SJCRH30 (cell line): ENCODE results near the gene ARHGEF17. TPM values are rescaled to one million over a fixed set of nuclear protein-coding genes. Genes with fewer than 3 reads are reported as not detected.

Source experiments
- DNase-seq, 2 experiments: peaks; one replicate each; pipeline ENCODE4 v3.0.0-alpha.2; 2015 to 2020
- H3K27ac ChIP-seq: fragments of 250-450 bp; sonication (Bioruptor Pico); 2 replicates; pipeline ENCODE4 v1.5.1; 2020; ENCODE audit warnings: mild to moderate bottlenecking, moderate library complexity
- H3K27me3 ChIP-seq: fragments of 250-450 bp; sonication (Bioruptor Pico); 2 replicates; pipeline ENCODE4 v1.5.1; 2020; ENCODE audit warnings: mild to moderate bottlenecking, moderate library complexity
- H3K36me3 ChIP-seq: fragments of 250-450 bp; sonication (Bioruptor Pico); 2 replicates; pipeline ENCODE4 v1.5.1; 2020; ENCODE audit warnings: mild to moderate bottlenecking, moderate library complexity
- H3K4me1 ChIP-seq: fragments of 250-450 bp; sonication (Bioruptor Pico); 2 replicates; pipeline ENCODE4 v1.5.1; 2020; ENCODE audit warnings: mild to moderate bottlenecking, moderate library complexity
- H3K4me3 ChIP-seq: fragments of 250-450 bp; sonication (Bioruptor Pico); 2 replicates; pipeline ENCODE4 v1.5.1; 2020; ENCODE audit warnings: mild to moderate bottlenecking, moderate library complexity
- H3K9me3 ChIP-seq: fragments of 250-450 bp; sonication (Bioruptor Pico); replicated peaks from 2 replicates; pipeline ENCODE4 v1.5.1; 2020; ENCODE audit warnings: mild to moderate bottlenecking, moderate library complexity
- total RNA-seq: library from RNA; depleted of rRNA; stranded (reverse); fragments of >200 nt; shearing (Covaris generic); gene quantifications from 2 replicates; pipeline ENCODE4 v1.2.3, GENCODE V29; 2014

ARHGEF17 gene
- total RNA-seq, 1 experiment from 2014 or later: 12.0 TPM

DNA sequence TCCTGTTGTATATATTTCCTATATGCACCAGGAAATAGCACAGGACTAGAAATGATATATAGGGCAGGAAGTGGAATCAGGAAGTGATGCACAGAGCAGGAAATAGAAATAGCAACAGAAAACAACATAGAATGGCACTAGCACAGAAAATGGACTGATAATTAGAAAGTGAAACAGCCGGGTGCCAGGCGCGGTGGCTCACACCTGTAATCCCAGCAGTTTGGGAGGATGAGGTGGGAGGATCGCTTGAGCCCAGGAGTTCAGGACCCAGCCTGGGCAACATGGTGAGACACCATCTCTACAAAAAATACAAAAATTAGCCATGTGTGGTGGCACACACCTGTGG is 58.2 kb downstream of the ARHGEF17 start:
- Histone ChIP-seq H3K4me3 (no peak overlapping the region), H3K4me1 (no peaks in the 10 kb centered on the region), H3K27ac (no peak overlapping the region), H3K9me3 (no peaks in the 10 kb centered on the region), H3K27me3 (no peaks in the 10 kb centered on the region), H3K36me3 (0 out of 2 replicates have a peak, but pooled peaks cover 3% of the 10 kb centered on the region)
- no peak for DNase-seq

- Histone ChIP-seq H3K36me3 (no peaks in the 10 kb centered on the region), H3K4me1 (no peaks in the 10 kb centered on the region), H3K27ac (no peak overlapping the region), H3K4me3 (no peak overlapping the region), H3K27me3 (no peaks in the 10 kb centered on the region), H3K9me3 (no peaks in the 10 kb centered on the region)
- DNase-seq: no peak
Observed at GRCh38 chr11:73366953-73367352, 58.9 kb downstream of the ARHGEF17 start.

- no peaks in the 10 kb centered on the region for H3K27me3 ChIP-seq
- no peaks in the 10 kb centered on the region for H3K36me3 ChIP-seq
- no peak overlapping the region for H3K27ac ChIP-seq
- no peak for DNase-seq
- H3K4me3 ChIP-seq: no peak overlapping the region
- no peaks in the 10 kb centered on the region for H3K9me3 ChIP-seq
- no peaks in the 10 kb centered on the region for H3K4me1 ChIP-seq
Observed at GRCh38 chr11:73367482-73368024, 59.5 kb downstream of the ARHGEF17 start.

DNA sequence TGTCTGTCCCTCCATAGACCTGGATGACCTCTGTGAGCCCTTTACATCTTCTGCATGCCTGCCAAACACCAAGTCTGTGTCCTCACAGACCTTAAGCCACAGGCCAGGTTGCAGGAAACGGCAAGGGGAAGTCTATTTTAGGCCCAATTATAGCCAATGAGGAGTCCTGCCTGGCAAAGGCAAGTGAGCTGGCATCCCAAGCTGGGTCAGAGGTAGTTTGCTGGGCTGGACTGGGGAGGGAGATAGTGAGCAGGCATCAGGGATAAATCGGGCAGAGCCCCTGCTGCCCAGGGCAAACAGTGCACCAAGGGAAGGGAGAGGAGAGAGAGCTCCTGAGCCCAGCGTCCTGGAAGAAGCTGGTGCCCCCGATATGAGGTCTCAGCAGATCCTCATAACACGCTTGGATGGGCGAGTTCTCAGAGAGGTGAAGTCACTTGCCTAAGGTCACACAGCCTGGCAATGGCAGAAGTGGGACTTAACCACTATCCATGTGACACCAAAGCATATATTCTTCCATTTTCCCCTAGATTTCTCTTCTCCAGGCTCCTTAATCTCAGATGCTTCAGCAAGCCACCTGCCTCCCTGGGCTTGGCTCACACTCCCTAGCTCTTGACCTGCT is 64.4 kb downstream of the ARHGEF17 start:
- no peak for DNase-seq
- Histone ChIP-seq H3K36me3 (no peaks in the 10 kb centered on the region), H3K4me1 (no peaks in the 10 kb centered on the region), H3K9me3 (no peaks in the 10 kb centered on the region), H3K27me3 (no peaks in the 10 kb centered on the region), H3K27ac (no peak overlapping the region), H3K4me3 (no peak overlapping the region)

DNA sequence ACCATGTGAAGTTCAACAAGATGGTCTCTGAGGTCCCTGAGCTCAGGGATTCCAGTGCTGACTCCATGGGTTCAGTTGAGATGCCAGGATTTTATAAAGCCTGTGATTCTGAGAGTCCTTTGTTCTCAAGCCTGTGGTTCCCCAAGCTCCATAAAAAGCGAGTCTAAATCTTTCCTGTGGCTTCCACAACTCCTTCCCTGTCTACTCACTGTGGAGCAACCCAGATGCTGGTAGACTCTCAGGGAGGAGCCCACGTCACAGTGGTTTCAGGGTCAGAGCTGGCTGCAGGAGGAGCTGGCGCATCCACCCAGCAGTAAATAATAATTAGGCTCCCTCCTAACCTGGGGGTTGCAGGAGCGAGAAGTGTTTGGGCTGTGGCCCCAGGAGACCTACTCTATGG is 66.1 kb downstream of the ARHGEF17 start:
- Histone ChIP-seq H3K9me3 (no peaks in the 10 kb centered on the region), H3K27ac (no peak overlapping the region), H3K4me3 (no peak overlapping the region), H3K27me3 (no peaks in the 10 kb centered on the region), H3K36me3 (no peaks in the 10 kb centered on the region), H3K4me1 (no peaks in the 10 kb centered on the region)
- no peak for DNase-seq

GRCh38 chr11:73375830-73376159 is 67.7 kb downstream of the ARHGEF17 start:
- Histone ChIP-seq H3K27ac (no peak overlapping the region), H3K4me1 (no peaks in the 10 kb centered on the region), H3K9me3 (no peaks in the 10 kb centered on the region), H3K4me3 (peak overlapping the region; percentile 81), H3K36me3 (no peaks in the 10 kb centered on the region), H3K27me3 (no peaks in the 10 kb centered on the region)
- DNase-seq: no peak

DNA sequence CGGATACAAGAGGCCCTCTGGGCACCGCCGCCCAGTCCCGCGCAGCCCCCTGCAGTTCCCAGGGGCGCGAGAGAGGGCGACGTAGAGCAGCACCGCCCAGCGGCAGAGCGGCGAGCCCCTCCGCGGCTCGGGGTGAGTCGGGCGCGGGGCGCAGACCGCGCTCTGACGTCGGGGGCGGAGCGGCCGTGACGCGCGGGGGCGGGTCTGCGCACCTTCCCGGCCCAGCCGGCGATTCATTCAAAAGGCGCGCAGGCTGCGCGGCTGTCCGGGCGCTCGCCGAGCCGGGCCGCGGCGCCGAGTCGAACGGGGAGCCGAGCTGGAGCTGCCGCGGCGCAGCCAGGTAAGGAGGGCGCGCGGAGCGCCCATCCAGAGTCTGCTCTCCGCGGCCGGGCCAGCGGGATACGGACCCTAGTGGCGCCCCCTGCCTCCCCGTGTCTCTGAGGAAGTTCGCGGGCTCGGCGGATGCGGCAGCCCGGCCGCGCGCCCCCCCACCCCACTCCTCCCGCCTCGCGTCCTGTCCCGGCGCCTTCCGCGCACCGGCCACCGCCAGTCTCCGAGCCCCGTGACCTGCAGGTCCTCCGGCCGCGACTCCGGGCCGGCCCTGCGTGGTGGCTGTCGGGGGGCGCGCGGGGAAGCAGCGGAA is 68.2 kb downstream of the ARHGEF17 start, which contains the start of gene RELT:
RELT (plus strand) TSS at position 240 of the 643 bp plus-strand sequence. CDS start 12,738 bp downstream, outside the sequence.
- H3K4me1 ChIP-seq: no peaks in the 10 kb centered on the region
- no peaks in the 10 kb centered on the region for H3K9me3 ChIP-seq
- H3K27me3 ChIP-seq: no peaks in the 10 kb centered on the region
- peak within 1 kb of the TSS; percentile 81 for H3K4me3 ChIP-seq
- peak within 1 kb of the TSS; percentile 46 for H3K27ac ChIP-seq
- DNase-seq: peak; percentile 83 to 90
- no peaks in the 10 kb centered on the region for H3K36me3 ChIP-seq

- H3K27ac ChIP-seq: peak overlapping the region; percentile 46
- H3K27me3 ChIP-seq: no peaks in the 10 kb centered on the region
- H3K36me3 ChIP-seq: no peaks in the 10 kb centered on the region
- peak overlapping the region; percentile 81 for H3K4me3 ChIP-seq
- no peaks in the 10 kb centered on the region for H3K9me3 ChIP-seq
- no peaks in the 10 kb centered on the region for H3K4me1 ChIP-seq
- DNase-seq: peak; percentile 40 to 41
Observed at GRCh38 chr11:73376803-73377629, 68.9 kb downstream of the ARHGEF17 start.

DNA sequence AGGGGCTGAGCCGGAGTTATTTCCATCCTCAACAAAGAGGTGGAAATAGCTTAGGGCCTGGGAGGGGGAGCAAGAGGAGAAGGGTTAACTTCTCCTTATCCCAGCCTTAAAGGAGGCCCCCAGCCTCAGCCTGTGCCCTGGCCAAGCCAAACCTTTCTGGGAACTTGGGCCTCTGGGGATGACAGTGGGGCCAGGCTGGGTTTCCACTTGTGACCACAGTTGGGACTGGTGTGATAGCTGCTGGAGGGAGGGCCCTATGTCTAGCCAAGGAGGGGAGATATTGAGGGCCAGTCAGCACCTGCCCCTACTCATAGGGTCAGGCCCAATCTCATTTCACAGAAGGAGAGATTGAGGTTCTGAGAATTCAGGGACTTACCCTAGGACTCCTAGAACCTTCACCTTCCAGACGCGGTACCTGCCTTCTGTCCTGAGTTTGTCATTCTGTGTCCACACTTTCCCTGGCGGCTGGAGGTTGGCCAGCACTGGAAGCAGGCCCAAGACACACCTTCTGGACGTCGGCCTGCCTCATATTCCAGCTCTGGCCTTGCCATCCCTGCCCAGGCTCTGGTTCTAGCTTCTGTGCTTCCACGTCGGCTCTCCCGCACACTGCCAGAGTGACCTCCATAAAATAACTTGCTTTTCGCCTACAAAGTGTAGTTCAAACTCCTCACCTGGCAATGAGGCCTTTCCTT is 71.3 kb downstream of the ARHGEF17 start:
- DNase-seq: no peak
- Histone ChIP-seq H3K27ac (no peak overlapping the region), H3K9me3 (no peaks in the 10 kb centered on the region), H3K36me3 (no peaks in the 10 kb centered on the region), H3K27me3 (no peaks in the 10 kb centered on the region), H3K4me1 (no peaks in the 10 kb centered on the region), H3K4me3 (no peak overlapping the region)

DNA sequence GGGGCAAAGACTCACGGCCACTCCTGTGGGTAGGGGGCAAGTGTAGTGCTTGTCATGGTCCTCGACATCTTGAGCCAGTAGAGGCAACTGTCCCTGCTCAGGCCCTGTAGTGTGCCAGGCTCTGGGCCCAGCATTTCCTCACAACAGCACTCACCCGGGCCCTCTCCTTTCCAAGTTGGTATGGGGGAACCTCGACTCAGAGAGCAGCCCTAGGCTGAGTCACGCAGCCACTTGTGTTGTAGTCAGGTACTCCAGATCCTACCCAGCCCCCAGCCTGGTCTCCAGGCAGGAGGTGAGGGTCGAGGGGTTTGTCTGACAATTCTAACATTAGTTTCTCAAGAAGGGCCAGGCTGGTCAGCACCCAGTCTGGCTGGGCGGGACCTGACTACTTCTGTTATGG is 72.3 kb downstream of the ARHGEF17 start:
- Histone ChIP-seq H3K4me1 (no peaks in the 10 kb centered on the region; the same call in 1 of the 2 replicates), H3K4me3 (no peak overlapping the region), H3K36me3 (no peaks in the 10 kb centered on the region), H3K27me3 (no peaks in the 10 kb centered on the region), H3K9me3 (no peaks in the 10 kb centered on the region), H3K27ac (no peak overlapping the region)
- no peak for DNase-seq

DNA sequence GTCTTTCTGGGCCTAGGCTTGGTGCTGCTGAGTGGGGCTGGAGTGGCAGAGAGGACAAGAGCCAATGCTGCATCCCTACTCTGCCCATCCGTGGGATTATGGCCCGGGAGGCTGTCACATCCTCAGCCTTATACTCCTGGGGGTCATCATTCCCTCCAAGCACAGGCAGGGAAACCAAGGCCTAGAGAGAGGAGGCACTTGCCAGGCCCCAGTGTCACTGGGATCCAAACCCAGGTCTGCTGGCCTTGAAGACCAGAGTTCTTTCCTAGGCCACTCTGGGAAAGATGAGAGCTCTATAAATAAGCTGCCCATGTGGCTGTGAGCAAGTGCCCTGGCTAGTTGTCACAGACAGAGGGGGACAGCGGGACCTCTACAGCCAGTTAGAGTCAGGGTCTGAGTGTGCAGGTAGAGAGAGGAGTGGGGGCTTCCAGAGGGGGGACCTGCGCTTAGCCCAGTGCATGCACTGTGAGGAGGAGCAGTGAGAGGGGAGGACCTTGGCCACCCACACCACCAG is 72.9 kb downstream of the ARHGEF17 start:
- no peaks in the 10 kb centered on the region for H3K36me3 ChIP-seq
- no peaks in the 10 kb centered on the region for H3K9me3 ChIP-seq
- H3K4me3 ChIP-seq: no peak overlapping the region
- H3K27me3 ChIP-seq: no peaks in the 10 kb centered on the region
- H3K4me1 ChIP-seq: peaks cover 5% of the 10 kb centered on the region; the same call in 1 of the 2 replicates
- DNase-seq: no peak
- H3K27ac ChIP-seq: no peak overlapping the region

GRCh38 chr11:73381589-73381988 is 73.5 kb downstream of the ARHGEF17 start:
- Histone ChIP-seq H3K9me3 (no peaks in the 10 kb centered on the region), H3K27me3 (no peaks in the 10 kb centered on the region), H3K4me3 (no peak overlapping the region), H3K27ac (no peak overlapping the region), H3K36me3 (no peaks in the 10 kb centered on the region), H3K4me1 (peaks cover 10% of the 10 kb centered on the region)
- DNase-seq: no peak

DNA sequence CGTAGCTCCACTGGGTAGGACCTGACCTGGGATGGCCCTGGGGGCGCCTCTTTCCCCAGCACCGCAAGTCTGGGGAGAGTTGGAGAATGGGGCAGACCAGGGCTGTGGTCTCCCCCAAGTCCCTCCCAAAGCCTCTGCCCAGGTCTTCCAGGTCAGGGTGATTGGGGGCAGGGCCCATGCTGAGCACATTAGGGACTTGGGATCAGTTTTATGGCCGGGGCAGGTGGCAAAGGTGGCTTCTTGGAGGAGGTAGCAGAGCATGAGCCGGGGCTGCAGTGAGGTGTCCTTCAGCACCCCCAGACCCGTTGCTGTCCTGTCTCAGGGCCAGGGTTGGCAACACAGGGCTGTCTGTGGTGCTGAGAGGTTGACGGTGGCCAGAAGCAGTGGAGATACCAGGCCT is 74.1 kb downstream of the ARHGEF17 start:
- H3K4me3 ChIP-seq: no peak overlapping the region
- peaks cover 16% of the 10 kb centered on the region for H3K4me1 ChIP-seq
- H3K27ac ChIP-seq: no peak overlapping the region
- H3K27me3 ChIP-seq: no peaks in the 10 kb centered on the region
- no peaks in the 10 kb centered on the region for H3K9me3 ChIP-seq
- H3K36me3 ChIP-seq: no peaks in the 10 kb centered on the region
- DNase-seq: no peak

DNA sequence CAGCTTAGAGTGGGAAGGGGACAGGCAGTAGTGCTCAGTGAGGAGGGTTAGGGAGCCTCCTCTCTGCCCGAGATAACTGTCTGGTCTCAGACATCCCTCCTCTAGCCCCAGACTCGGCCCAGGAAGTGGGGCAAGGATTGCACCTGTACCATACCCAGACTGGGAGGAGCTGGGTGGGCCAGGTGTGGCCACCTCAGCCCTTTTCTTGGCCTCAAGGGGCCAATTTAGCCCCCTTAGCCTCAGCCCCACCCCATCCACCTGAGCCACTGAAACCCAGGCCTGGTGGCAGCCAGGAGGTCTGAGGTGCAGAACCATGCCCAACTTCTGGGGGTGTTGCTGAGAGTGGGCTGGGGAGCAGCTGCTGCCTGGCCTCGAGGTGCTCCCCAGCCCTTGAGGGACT is 74.7 kb downstream of the ARHGEF17 start:
- H3K4me1 ChIP-seq: peaks cover 21% of the 10 kb centered on the region
- no peaks in the 10 kb centered on the region for H3K36me3 ChIP-seq
- no peaks in the 10 kb centered on the region for H3K27me3 ChIP-seq
- no peak overlapping the region for H3K27ac ChIP-seq
- H3K4me3 ChIP-seq: no peak overlapping the region
- no peaks in the 10 kb centered on the region for H3K9me3 ChIP-seq
- DNase-seq: no peak
